Activated T-cell treated with anti-CD3 and anti-CD28 coated beads, Interleukin-2, amount 50 U/mL, for 24 hours (primary cell): ENCODE data around the gene PTPRG.

Experiments
- DNase-seq: peaks from one replicate; pipeline ENCODE4 v3.0.0-alpha.2; 2020
- H3K27ac Mint-ChIP-seq: 2 replicates; pipeline ENCODE4 v1.8.0; 2020; ENCODE audit warnings: mild to moderate bottlenecking, mixed read lengths
- H3K27me3 Mint-ChIP-seq: 2 replicates; pipeline ENCODE4 v1.8.0; 2020; ENCODE audit warnings: mixed read lengths
- H3K36me3 Mint-ChIP-seq: 2 replicates; pipeline ENCODE4 v1.8.0; 2020; ENCODE audit warnings: low read depth, mixed read lengths
- H3K4me1 Mint-ChIP-seq: 2 replicates; pipeline ENCODE4 v1.8.0; 2020; ENCODE audit warnings: low read depth, mixed read lengths
- H3K4me3 Mint-ChIP-seq: 2 replicates; pipeline ENCODE4 v1.8.0; 2020; ENCODE audit warnings: mild to moderate bottlenecking, moderate library complexity, mixed read lengths
- H3K9me3 Mint-ChIP-seq: 2 replicates; pipeline ENCODE4 v1.8.0; 2020; ENCODE audit warnings: mixed read lengths

The PTPRG gene

DNA sequence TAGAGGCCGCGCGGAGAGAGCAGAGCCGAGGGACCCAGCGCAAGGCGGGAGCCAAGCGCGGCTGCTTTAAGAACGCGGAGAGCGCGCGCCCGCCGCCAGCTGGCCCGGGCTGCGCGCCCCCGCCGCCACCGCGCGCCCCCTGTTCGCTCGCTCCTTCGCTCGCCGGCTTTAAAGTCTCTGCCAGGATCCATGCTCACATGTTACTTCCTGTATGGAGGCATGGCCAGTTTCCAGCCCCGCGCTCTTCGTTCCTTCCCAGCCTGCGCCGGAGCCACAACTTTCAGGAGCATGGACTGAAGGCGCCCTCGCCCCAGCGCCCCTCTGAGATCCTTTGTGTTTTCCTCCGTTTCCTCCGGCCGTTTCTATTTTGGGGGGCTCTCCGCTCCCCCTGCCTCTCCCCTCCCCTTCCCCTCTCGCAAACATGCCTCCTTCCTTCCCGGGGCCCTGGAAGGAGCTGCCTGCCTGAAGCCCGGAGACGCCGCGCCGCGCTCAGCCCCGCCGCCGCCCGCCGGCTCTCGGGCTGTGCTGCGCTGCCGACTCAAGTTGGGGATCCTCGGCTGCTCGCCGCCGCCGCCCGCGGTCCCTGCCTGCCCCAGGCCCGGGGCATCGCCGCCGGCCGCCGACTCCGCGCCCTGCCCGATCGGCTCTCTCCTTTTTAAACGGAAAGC lies at the start of gene PTPRG:
Gene PTPRG, plus strand, starts transcription at position 198 of the 668 bp plus-strand sequence. CDS start 717 bp downstream, outside the sequence.
- Mint-ChIP-seq H3K27me3 (peaks cover 89% of the 10 kb centered on the region), H3K4me3 (peak within 1 kb of the TSS; percentile 76), H3K36me3 (no peaks in the 10 kb centered on the region), H3K27ac (peak within 1 kb of the TSS; percentile 29), H3K9me3 (peaks cover 2% of the 10 kb centered on the region), H3K4me1 (peaks cover 16% of the 10 kb centered on the region)
- peak; percentile 34 for DNase-seq

DNA sequence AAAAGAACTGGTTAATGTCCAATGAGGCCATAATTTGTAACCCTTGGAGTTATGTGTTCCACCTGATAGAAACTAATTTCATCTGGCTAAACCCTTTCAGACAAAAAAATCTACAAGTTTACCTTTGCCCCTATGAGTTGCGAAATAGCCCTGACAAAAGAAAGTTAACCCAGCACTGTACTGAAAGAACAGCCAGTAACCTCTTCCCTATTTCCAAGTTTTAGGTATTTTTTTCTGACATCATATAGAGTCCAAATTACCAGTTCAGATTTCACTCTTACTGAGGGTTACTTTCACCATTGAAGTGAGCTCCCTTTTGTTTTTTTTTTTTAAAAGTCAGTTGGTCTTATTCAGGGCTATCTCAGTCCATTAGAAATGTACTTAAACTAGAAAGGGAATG lies 42.8 kb upstream of the PTPRG start:
- no peak overlapping the region for H3K4me3 Mint-ChIP-seq

GRCh38 chr3:61520966-61521628 lies 40.3 kb upstream of the PTPRG start:
- peak overlapping the region; percentile 68 for H3K27ac Mint-ChIP-seq
- H3K36me3 Mint-ChIP-seq: no peaks in the 10 kb centered on the region
- no peak for DNase-seq

More for the DNA sequence above, 42.8 kb upstream of the PTPRG start:
- Mint-ChIP-seq H3K36me3 (no peaks in the 10 kb centered on the region), H3K9me3 (peaks cover 3% of the 10 kb centered on the region), H3K27me3 (no peaks in the 10 kb centered on the region), H3K4me1 (peaks cover 22% of the 10 kb centered on the region), H3K27ac (no peak overlapping the region)
- no peak for DNase-seq

DNA sequence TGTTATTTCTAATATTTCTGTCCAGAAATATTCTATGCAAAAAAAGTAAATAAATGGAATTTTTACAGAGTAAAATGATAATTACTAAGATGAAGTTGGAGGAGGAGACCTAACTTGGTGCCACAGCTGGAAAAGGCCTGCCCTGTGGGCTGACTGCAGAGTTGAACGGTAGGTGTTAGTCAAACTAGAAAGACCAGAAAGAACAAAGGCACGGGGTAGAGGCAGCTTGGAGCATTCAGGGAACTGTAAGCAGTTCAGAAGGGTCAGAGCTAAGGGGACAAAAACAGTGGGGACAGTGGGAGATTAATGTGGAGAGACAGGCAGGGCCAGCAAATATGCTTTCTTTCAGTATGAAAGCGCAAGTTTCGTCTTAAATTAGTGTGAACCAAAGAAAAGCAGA lies 39.3 kb upstream of the PTPRG start:
- Mint-ChIP-seq H3K9me3 (peaks cover 5% of the 10 kb centered on the region), H3K4me3 (no peak overlapping the region), H3K4me1 (peaks cover 22% of the 10 kb centered on the region), H3K27me3 (no peaks in the 10 kb centered on the region), H3K36me3 (no peaks in the 10 kb centered on the region), H3K27ac (peak overlapping the region; percentile 42)
- DNase-seq: no peak

More at GRCh38 chr3:61520966-61521628, 40.3 kb upstream of the PTPRG start:
- Mint-ChIP-seq H3K27me3 (no peaks in the 10 kb centered on the region), H3K9me3 (peaks cover 3% of the 10 kb centered on the region), H3K4me3 (no peak overlapping the region), H3K4me1 (peaks cover 22% of the 10 kb centered on the region)

- Mint-ChIP-seq H3K36me3 (no peaks in the 10 kb centered on the region), H3K9me3 (peaks cover 6% of the 10 kb centered on the region), H3K27ac (no peak overlapping the region), H3K4me1 (peaks cover 22% of the 10 kb centered on the region), H3K27me3 (no peaks in the 10 kb centered on the region), H3K4me3 (no peak overlapping the region)
- no peak for DNase-seq
Measured at GRCh38 chr3:61522626-61523025, 38.7 kb upstream of the PTPRG start.

GRCh38 chr3:61524933-61525332 lies 36.4 kb upstream of the PTPRG start:
- peaks cover 14% of the 10 kb centered on the region for H3K4me1 Mint-ChIP-seq
- no peak for DNase-seq
- H3K4me3 Mint-ChIP-seq: no peak overlapping the region
- H3K36me3 Mint-ChIP-seq: no peaks in the 10 kb centered on the region
- H3K9me3 Mint-ChIP-seq: peaks cover 3% of the 10 kb centered on the region
- no peaks in the 10 kb centered on the region for H3K27me3 Mint-ChIP-seq
- H3K27ac Mint-ChIP-seq: no peak overlapping the region

- Mint-ChIP-seq H3K27ac (no peak overlapping the region), H3K36me3 (no peaks in the 10 kb centered on the region), H3K4me3 (no peak overlapping the region), H3K9me3 (peaks cover 3% of the 10 kb centered on the region), H3K27me3 (no peaks in the 10 kb centered on the region), H3K4me1 (peaks cover 8% of the 10 kb centered on the region)
- no peak for DNase-seq
Measured at GRCh38 chr3:61526308-61526707, 35.1 kb upstream of the PTPRG start.

- Mint-ChIP-seq H3K27ac (no peak overlapping the region), H3K9me3 (peaks cover 3% of the 10 kb centered on the region), H3K36me3 (no peaks in the 10 kb centered on the region), H3K4me3 (no peak overlapping the region), H3K4me1 (peaks cover 4% of the 10 kb centered on the region), H3K27me3 (no peaks in the 10 kb centered on the region)
- no peak for DNase-seq
Measured at GRCh38 chr3:61527011-61527410, 34.4 kb upstream of the PTPRG start.

DNA sequence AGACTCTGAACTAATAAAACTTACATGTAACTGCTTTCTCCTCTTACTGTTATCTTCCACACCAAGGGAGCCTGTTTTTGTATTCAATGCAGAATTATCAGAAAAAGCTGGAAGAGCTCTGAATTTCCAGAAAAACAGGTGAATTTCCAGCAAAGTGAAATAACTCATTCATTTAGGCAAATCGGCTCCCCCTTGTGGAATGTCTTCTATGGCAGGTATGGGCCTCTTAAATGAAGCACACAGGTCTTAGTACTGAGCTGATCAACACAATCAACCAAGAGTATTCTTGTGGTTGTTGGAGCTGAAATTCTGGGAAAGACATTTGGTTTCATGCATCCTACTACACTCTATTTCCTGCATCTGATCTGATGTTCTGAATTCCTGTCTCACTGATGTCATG lies 31.0 kb upstream of the PTPRG start:
- no peaks in the 10 kb centered on the region for H3K4me1 Mint-ChIP-seq
- no peak overlapping the region for H3K27ac Mint-ChIP-seq
- H3K4me3 Mint-ChIP-seq: no peak overlapping the region
- H3K36me3 Mint-ChIP-seq: no peaks in the 10 kb centered on the region
- H3K27me3 Mint-ChIP-seq: no peaks in the 10 kb centered on the region
- DNase-seq: no peak
- H3K9me3 Mint-ChIP-seq: peaks cover 3% of the 10 kb centered on the region

- Mint-ChIP-seq H3K27ac (no peak overlapping the region), H3K27me3 (no peaks in the 10 kb centered on the region), H3K36me3 (no peaks in the 10 kb centered on the region), H3K4me3 (no peak overlapping the region), H3K9me3 (peaks cover 3% of the 10 kb centered on the region), H3K4me1 (no peaks in the 10 kb centered on the region)
- no peak for DNase-seq
Measured at GRCh38 chr3:61531528-61531927, 29.8 kb upstream of the PTPRG start.

DNA sequence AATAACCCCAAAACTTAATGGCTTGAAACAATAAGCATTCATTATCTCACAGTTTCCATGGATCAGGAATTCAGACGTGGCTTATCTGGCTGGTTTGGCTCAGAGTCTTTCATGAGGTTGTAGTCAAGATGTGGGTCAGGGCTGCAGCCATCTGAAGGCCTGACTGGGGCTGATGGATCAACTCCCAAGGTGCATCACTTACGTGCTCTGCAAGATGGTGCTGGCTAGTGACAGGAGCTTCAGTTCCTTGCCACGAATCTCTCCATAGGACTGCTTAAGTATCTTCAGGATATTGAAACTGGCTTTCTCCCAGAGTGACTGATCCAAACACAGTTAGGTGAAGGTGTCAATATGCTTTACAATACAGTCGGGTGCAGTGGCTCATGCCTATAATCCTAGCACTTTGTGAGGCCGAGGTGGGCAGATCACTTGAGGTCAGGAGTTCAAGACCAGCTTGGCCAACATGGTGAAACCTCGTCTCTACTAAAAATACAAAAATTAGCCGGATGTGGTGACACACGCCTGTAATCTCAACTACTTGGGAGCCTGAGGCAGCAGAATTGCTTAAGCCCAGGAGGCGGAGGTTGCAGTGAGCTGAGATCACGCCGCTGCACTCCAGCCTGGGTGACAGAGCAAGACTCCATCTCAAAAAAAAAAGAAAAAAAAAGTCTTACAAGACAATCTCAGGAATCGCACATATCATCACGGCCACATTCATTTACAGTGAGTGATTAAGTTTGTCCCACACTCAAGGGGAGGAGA lies 28.5 kb upstream of the PTPRG start:
- Mint-ChIP-seq H3K4me3 (no peak overlapping the region), H3K4me1 (no peaks in the 10 kb centered on the region), H3K27ac (no peak overlapping the region), H3K9me3 (no peaks in the 10 kb centered on the region), H3K27me3 (no peaks in the 10 kb centered on the region), H3K36me3 (no peaks in the 10 kb centered on the region)
- DNase-seq: no peak

DNA sequence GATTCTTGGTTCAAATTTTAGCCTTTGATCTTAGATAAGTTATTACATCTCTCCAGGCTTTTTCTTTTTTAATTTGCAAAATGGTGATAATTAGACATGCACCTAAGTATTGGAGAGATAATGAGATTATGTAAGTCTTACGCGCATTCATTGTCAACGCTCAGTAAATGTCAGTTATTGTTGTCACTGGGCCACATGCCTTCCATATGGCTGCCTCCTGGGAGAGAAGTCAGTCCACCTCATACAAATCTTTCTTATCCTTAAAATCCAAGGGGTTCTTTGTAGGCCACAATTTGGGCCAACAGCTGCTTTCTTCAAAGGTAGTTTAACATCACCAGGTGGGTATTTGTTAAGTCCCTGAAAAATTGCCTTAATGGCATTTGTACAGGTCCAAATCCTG lies 25.5 kb upstream of the PTPRG start:
- H3K9me3 Mint-ChIP-seq: no peaks in the 10 kb centered on the region
- no peaks in the 10 kb centered on the region for H3K36me3 Mint-ChIP-seq
- H3K4me3 Mint-ChIP-seq: no peak overlapping the region
- no peak overlapping the region for H3K27ac Mint-ChIP-seq
- DNase-seq: no peak
- H3K4me1 Mint-ChIP-seq: no peaks in the 10 kb centered on the region
- H3K27me3 Mint-ChIP-seq: peaks cover 2% of the 10 kb centered on the region

- Mint-ChIP-seq H3K4me1 (no peaks in the 10 kb centered on the region), H3K27ac (no peak overlapping the region), H3K4me3 (no peak overlapping the region), H3K9me3 (no peaks in the 10 kb centered on the region), H3K27me3 (peaks cover 5% of the 10 kb centered on the region), H3K36me3 (no peaks in the 10 kb centered on the region)
- no peak for DNase-seq
Measured at GRCh38 chr3:61537366-61537765, 24.0 kb upstream of the PTPRG start.

DNA sequence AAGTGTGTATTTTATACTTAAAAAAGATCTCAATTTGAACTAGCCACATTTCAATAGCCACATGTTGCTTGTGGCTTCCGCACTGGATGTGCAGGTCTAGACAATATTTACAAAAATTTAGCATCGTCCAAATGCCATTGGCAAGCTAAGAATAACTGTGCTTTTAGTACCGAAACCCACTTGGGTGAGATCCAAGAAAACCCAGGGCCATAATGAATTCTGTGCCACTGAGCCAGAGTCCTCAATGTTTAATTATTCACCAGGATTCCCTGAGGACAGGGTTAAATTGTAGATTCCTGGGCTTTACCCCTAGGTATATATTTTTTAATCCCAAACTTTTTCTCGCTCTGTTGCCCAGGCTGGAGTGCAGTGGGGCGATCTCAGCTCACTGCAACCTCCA lies 22.9 kb upstream of the PTPRG start:
- no peaks in the 10 kb centered on the region for H3K4me1 Mint-ChIP-seq
- H3K4me3 Mint-ChIP-seq: no peak overlapping the region
- DNase-seq: no peak
- H3K36me3 Mint-ChIP-seq: no peaks in the 10 kb centered on the region
- H3K9me3 Mint-ChIP-seq: no peaks in the 10 kb centered on the region
- H3K27me3 Mint-ChIP-seq: peaks cover 5% of the 10 kb centered on the region
- no peak overlapping the region for H3K27ac Mint-ChIP-seq

- Mint-ChIP-seq H3K4me1 (no peaks in the 10 kb centered on the region), H3K9me3 (peaks cover 2% of the 10 kb centered on the region), H3K4me3 (no peak overlapping the region), H3K36me3 (no peaks in the 10 kb centered on the region), H3K27ac (no peak overlapping the region), H3K27me3 (peaks cover 5% of the 10 kb centered on the region)
- no peak for DNase-seq
Measured at GRCh38 chr3:61541694-61542093, 19.7 kb upstream of the PTPRG start.
